ENCODE measurements around the gene RGS10.
A peak's percentile ranks its signal among the peaks of the same experiment; 100 is the strongest.
"Not testable (repeated sequence)": the region's sequence is repeated elsewhere in the genome, so short reads cannot be mapped to it uniquely, and the experiment has no call there.

Gene RGS10

DNA sequence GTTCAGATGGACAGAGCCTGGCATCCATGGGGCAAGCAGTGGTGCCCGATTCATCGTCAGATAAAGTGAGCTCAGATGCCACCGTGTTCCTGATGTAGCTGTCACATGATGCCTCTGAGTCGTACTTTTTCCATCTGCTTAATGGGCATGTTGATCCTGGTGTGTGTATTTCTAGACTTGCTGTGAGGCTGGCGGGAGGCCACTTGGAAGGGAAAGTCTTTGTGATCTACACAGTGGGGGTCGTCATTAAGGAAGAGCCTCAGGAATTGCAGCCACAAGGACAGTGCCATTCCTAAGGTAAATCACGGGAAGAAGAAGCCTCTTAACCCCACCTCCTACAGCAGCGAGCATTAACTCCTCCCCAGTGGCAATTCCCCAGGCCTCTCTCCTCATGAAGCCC is 63.0 kb downstream of the RGS10 start:
- in situ Hi-C loops (cut with MboI; ENCODE audit: low pct_unique_long_range_greater_than_20kb, low sequenced_read_pairs), result no loop called here

DNA sequence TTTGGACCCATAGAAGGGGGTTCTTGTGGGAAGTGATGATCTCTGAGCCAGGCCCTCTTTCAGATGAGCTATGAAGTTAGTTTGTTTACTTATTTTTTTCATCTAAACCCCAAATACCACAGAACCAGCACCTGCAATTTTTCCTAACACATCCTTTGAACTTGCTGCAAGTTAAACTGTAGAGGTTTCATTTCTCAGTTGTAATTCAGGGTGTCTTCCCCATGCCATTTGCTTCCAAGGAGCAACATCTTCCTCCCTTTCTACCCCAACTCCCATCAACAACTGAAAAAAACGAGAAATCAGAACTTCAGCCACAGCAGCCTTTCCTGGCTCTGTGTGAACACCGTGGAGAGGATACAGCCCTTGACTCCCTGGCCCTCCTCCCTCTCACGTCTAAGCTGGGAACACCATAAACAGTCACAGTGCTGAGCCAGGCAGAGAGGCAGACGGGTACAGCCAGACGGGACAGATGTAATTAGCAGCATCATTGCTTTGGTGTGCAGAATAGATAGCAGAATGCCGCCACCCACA is 63.6 kb downstream of the RGS10 start:
- in situ Hi-C loops (cut with MboI; ENCODE audit: low pct_unique_long_range_greater_than_20kb, low sequenced_read_pairs), result no loop called here
- no peak for DNase-seq

More for the DNA sequence above, 63.0 kb downstream of the RGS10 start:
- no peak for DNase-seq

DNA sequence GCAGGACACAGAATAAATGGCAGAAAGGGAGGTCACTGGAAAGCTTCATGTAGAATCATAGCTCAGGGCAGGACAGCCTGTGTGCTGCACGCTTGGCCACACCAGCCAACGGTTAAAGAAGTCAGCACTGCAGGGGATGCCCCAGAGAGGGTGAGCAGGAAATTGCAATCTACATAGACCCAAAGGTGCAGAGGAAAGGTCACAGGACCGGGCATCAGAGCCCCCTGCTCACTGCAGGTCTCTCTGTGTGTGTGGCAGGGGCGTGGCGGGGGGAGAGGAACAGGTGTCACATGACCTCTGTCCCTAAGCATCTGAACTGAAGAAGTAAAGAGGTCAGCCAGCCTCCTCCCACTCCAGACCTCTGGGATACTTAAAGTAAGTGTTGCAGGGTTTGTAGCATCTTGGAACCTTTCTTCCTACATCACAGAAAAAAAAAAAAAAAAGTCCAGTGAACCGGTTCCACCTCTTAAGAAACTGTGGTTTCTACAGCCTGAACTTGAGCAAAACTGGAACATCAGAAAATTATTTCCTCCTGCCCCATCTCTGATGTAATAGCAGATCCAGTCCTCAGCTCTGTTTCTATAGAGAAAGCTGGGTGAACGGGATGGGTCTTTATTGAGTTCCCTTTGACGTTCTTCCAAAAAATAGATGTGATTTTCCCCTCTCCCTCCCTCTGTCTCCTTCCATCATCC is 64.3 kb downstream of the RGS10 start:
- in situ Hi-C loops (cut with MboI; ENCODE audit: low pct_unique_long_range_greater_than_20kb, low sequenced_read_pairs), result no loop called here
- DNase-seq, result no peak

GRCh38 chr10:119477444-119477843 is 65.1 kb downstream of the RGS10 start:
- DNase-seq, result no peak
- in situ Hi-C loops (cut with MboI; ENCODE audit: low pct_unique_long_range_greater_than_20kb, low sequenced_read_pairs), result no loop called here

GRCh38 chr10:119474606-119475005 is 67.9 kb downstream of the RGS10 start:
- in situ Hi-C loops (cut with MboI; ENCODE audit: low pct_unique_long_range_greater_than_20kb, low sequenced_read_pairs), result no loop called here
- no peak for DNase-seq

DNA sequence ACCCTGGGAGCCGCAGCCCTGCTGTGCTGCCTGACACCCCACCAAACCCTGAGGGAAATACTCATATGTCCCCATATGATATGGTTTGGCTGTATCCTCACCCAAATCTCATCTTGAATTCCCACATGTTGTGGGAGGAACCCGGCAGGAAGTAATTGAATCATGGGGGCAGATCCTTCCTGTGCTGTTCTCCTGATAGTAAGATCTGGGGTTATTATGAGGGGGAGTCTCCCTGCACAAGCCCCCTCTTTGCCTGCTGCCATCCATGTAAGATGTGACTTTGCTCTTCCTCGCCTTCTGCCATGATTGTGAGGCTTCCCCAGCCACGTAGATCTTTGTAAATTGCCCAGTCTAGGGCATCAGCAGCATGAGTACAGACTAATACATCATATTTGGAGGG is 68.7 kb downstream of the RGS10 start:
- peak; percentile 14 for DNase-seq
- in situ Hi-C loops (cut with MboI; ENCODE audit: low pct_unique_long_range_greater_than_20kb, low sequenced_read_pairs), result no loop called here

GRCh38 chr10:119470920-119471702 is 71.4 kb downstream of the RGS10 start:
- no peak for DNase-seq
- in situ Hi-C loops (cut with MboI; ENCODE audit: low pct_unique_long_range_greater_than_20kb, low sequenced_read_pairs), result no loop called here

DNA sequence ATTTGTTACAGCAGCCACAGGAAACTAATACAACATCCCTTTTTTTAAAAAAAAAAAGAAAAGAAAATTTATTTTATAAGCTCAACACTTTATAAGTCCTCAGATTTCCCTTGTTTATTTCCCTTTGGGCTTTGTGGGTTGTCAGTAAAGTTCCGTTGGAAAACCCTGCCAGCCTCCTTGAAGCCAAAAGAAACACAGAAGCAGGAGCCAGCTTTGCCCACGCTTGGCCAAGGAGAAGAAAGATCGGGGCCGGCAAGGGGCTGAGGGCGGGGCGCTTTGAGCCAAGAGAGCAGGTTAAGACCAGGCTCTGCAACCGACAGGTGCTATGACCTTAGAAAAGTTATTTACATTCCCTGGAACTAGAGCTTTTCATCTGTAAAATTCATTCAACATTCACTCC is 72.7 kb downstream of the RGS10 start:
- no peak for DNase-seq
- in situ Hi-C loops (cut with MboI; ENCODE audit: low pct_unique_long_range_greater_than_20kb, low sequenced_read_pairs), result no loop called here

- no peak for DNase-seq
- in situ Hi-C loops (cut with MboI; ENCODE audit: low pct_unique_long_range_greater_than_20kb, low sequenced_read_pairs), result no loop called here
Measured at GRCh38 chr10:119469325-119469707, 73.2 kb downstream of the RGS10 start.

DNA sequence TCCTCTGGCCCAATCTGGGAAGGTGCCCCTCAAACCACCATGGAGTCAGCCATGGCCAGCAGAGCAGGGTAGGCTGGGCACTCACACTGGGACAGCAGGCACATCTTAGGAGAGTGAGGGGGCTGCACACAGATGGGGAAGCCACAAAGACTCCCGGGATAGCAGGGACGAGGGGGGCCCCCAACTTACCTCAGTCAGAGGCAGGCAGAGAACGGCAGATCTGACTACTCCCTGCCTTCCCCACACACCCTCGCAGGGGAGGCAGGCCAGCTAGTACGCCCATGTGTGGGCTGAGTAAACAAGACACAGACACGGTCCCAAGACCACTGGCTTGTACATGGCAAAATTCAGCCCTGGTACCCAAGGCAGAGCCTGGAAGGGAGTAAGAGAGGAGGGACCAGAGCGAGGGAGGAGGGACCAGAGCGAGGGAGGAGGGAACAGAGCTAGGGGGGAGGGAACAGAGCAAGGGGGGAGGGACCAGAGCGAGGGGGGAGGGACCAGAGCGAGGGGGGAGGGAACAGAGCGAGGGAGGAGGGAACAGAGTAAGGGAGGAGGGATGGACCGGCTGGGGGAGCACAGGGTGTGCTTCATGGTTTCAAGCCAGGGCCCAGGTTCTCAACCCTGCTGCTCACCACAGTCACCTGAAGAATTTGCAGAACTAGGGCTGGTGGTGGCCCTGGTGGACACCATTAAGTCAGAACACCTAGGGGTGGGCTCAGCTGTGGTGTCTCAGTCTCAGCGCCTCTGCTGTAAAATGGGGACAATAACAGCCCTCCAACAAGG is 73.8 kb downstream of the RGS10 start:
- no peak for DNase-seq
- in situ Hi-C loops (cut with MboI; ENCODE audit: low pct_unique_long_range_greater_than_20kb, low sequenced_read_pairs), result no loop called here

GRCh38 chr10:119466655-119467054 is 75.9 kb downstream of the RGS10 start:
- in situ Hi-C loops (cut with MboI; ENCODE audit: low pct_unique_long_range_greater_than_20kb, low sequenced_read_pairs), result no loop called here
- no peak for DNase-seq

DNA sequence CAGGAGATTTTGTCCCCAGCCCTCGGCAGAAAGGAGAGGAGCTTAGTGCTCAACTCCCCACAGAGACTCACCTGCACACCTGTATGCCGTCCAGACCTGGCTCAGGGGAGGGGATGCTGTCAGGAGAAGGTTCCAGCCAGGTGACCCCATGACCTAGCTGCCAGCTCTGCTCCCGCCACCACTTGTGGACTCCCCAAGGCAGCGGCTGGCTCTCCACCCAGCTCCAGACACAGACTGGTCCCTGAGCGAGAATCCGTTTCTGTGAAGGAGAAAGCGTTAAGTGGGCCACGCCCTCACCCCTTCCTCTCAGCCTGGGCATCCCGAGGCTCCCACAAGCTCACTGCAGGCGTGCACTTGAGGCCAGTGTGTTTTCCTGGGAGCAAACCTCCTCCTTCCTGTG is 76.4 kb downstream of the RGS10 start:
- no peak for DNase-seq
- in situ Hi-C loops (cut with MboI; ENCODE audit: low pct_unique_long_range_greater_than_20kb, low sequenced_read_pairs), result no loop called here

- in situ Hi-C loops (cut with MboI; ENCODE audit: low pct_unique_long_range_greater_than_20kb, low sequenced_read_pairs), result no loop called here
- no peak for DNase-seq
Measured at GRCh38 chr10:119465085-119465484, 77.4 kb downstream of the RGS10 start.

- DNase-seq; in situ Hi-C loops (cut with MboI; ENCODE audit: low pct_unique_long_range_greater_than_20kb, low sequenced_read_pairs): not testable (repeated sequence)
Measured at GRCh38 chr10:119463195-119463594, 79.3 kb downstream of the RGS10 start.

- DNase-seq, result no peak
- in situ Hi-C loops (cut with MboI; ENCODE audit: low pct_unique_long_range_greater_than_20kb, low sequenced_read_pairs), result no loop called here
Measured at GRCh38 chr10:119462773-119463172, 79.7 kb downstream of the RGS10 start.

- in situ Hi-C loops (cut with MboI; ENCODE audit: low pct_unique_long_range_greater_than_20kb, low sequenced_read_pairs), result no loop called here
- no peak for DNase-seq
Measured at GRCh38 chr10:119461923-119462322, 80.6 kb downstream of the RGS10 start.

GRCh38 chr10:119461380-119461779 is 81.1 kb downstream of the RGS10 start:
- in situ Hi-C loops (cut with MboI; ENCODE audit: low pct_unique_long_range_greater_than_20kb, low sequenced_read_pairs), result no loop called here
- DNase-seq, result no peak

DNA sequence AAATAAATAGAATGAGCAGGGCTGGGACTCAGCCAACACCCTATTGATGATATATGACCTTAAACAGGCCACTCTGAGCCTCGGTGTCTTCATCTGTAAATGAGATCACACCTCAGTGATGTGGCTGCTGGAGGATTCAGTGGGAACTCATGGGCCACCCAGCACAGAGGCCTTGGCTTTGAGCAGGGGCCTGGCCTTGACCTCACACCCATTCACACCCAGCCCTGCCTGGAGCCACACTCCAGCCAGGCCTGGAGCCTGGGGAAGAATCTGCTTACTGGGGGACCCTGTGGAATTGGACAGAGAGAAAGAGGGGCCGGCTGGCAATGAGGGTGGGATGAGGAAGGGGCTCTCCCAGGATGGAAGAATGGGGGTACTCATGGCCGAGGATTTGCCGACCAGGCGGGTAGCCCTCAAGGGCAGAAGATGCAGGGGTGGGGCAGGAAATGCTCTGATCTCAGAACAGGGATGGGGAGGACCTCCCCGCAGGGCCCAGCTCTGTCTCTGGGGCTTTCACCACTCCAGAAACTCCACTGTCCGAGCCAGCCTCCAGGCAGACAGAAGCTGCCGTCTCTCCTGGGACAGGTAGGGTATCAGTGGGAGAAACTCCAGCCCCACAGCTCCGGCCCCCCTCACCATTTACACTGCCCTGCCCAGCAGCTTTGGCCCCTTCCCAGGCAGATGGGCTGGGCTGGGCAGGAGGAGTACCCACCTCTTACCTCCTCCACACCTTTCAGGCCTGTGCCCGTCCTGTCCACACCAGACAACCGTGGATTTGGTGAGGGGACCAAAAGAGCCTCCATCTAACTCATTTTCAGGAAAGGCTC is 81.9 kb downstream of the RGS10 start:
- in situ Hi-C loops (cut with MboI; ENCODE audit: low pct_unique_long_range_greater_than_20kb, low sequenced_read_pairs), result no loop called here
- DNase-seq, result no peak

Data from KBM-7 (cell line).